Cardiac fibroblast (primary cell): ENCODE data around the gene AKR1E2.

Source experiments
- DNase-seq, 2 donors: peaks; one replicate each; pipeline versions ENCODE4 v3.0.0 to v3.0.0-alpha.2; 2010; ENCODE audit warnings: low read depth in 2 of 2
- H3K4me3 ChIP-seq, 2 donors: replicated peaks in 1 of 2; 1 replicate in 1 of 2; 2 replicates in 1 of 2; pipeline ENCODE4 v1.5.1; 2011; ENCODE audit warnings: low read depth in 2 of 2, low read length in 2 of 2, mild to moderate bottlenecking in 2 of 2, moderate library complexity in 1 of 2
- CTCF ChIP-seq: IDR thresholded peaks from one replicate; pipeline ENCODE4 v1.5.1; 2011; ENCODE audit warnings: low read depth, mild to moderate bottlenecking, low read length, inconsistent platforms

The AKR1E2 gene

DNA sequence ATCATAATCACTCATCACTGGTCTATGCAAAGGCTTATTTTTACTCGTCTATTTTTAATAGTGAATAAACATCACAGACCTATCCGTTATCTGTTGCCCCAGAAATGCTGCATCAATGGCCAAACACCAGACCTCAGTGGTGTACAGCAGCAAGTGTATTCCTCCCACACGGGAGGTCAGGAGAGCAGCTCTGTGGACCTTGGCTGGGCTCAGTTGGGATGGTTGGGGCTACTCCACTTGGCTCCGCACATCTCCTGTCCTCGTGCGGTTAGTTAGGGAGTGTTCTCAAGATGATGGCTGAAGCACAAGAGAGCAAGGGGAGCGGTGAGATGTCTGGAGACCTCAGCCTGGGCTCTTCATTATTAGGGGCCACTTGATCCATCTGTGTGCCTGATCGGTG lies 2.0 kb downstream of the AKR1E2 start:
- no peak overlapping the region for H3K4me3 ChIP-seq
- no peak for DNase-seq
- no peak for TF ChIP-seq CTCF

DNA sequence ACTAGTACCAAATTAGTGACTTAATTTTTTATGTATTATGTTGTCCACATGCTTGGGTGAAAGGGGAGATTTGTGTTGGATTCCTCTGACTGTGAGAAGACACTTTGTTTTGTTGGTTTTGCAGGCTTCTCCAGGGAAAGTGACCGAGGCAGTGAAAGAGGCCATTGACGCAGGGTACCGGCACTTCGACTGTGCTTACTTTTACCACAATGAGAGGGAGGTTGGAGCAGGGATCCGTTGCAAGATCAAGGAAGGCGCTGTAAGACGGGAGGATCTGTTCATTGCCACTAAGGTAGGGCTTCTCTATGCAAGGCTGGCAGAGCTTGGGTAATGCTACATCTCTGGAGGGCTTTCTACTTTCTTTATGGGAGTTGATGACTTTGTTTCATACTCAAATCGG lies 4.5 kb downstream of the AKR1E2 start:
- no peak for TF ChIP-seq CTCF
- DNase-seq: no peak
- no peak overlapping the region for H3K4me3 ChIP-seq

DNA sequence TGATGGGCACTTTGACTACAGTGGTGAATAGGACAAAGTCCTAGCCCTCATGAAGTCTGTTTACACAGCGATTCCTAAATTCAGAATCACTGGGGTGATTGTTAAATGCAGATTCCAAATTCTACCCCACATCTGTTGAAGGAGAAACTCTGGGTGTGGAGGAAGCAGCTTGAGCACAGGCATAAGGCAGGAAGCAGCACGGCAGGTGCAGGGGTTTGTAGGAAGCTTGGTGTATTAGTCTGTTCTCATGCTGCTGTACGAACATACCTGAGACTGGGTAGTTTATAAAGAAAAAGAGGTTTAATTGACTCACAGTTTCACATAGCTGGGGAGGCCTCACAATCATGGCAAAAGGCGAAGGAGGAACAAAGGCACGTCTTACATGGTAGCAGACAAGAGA lies 5.1 kb downstream of the AKR1E2 start:
- no peak for TF ChIP-seq CTCF
- no peak for DNase-seq
- no peak overlapping the region for H3K4me3 ChIP-seq

GRCh38 chr10:4833286-4833685 lies 7.3 kb downstream of the AKR1E2 start:
- no peak overlapping the region for H3K4me3 ChIP-seq
- TF ChIP-seq CTCF: no peak
- no peak for DNase-seq

DNA sequence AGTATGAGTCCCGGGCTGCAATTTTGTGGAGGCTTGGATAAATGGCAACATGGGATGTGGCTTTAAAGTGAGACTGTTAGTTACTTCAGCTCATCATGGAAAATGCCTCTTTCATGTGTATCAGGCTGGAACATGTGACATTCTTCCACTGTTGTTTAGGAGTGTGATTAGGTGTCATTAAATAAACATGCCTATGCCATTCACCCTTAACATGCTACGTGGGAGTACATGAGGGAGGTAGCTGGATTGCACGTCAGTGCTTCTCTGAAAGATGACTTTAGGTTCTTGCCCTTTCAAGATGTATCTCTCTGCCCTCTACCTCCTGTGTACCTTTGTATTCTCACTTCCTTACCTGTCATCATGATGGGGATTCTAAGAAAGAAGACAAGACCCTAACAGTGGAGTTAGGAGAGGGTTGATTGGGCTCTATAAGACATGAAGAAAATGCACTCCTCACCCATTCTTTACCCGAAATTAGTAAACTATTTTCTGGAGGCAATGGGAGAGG lies 8.9 kb downstream of the AKR1E2 start:
- no peak overlapping the region for H3K4me3 ChIP-seq
- no peak for DNase-seq
- TF ChIP-seq CTCF: no peak

DNA sequence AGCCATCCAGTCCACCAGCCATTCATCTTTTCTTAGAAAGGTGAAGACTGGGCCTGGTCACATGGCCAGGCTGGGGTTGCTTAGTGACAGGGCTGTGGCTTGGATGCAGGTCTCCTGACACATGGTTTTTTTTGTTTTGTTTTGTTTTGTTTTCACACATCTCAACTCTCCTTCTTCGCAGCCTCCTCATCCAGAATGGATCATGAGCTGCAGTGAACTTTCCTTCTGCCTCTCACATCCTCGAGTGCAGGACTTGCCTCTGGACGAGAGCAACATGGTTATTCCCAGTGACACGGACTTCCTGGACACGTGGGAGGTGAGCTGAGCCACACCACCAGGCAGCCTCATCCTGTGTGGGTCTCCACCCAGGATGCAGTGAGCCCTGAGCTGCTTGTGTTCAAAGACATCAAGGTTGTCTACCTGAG lies 9.5 kb downstream of the AKR1E2 start:
- H3K4me3 ChIP-seq: no peak overlapping the region
- TF ChIP-seq CTCF: no peak
- no peak for DNase-seq

DNA sequence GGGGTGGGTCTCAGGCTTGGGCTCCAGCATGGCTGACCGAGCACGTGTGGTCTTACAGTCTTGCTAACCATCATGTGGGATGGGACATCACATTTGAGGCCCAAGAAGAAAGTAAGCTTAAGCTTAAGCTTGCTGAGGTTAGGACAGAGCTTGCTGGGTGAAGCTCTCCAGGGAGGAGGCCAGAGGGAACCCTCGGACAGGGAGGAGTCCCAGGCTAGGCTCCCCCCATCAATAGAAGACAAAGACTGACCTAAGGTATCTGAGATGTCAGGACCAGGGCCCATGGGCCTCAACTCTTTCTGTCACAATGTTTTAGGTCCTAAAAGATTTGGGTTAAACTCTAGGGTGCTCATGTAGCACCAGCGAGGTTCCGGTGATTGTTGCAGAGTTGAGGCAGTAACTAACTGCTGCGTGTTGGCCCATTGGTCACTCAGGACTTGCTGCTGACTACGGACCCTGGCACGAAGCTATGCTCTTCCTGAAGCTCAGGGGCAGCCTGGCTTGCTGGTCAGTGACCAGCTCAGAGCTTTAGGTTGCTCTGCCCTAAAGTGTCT lies 10.5 kb downstream of the AKR1E2 start:
- TF ChIP-seq CTCF: no peak
- H3K4me3 ChIP-seq: no peak overlapping the region
- DNase-seq: no peak
